WTC11 (cell line): ENCODE results near the gene GATA2.

Source experiments
- ATF1 ChIP-seq: sonication (generic); formaldehyde crosslinking; IDR thresholded peaks from 2 replicates; pipeline ENCODE4 v1.8.1; 2023; ENCODE audit warnings: mild to moderate bottlenecking, moderate library complexity, missing genetic modification reagents
- CBFB ChIP-seq: sonication (generic); formaldehyde crosslinking; IDR thresholded peaks from 2 replicates; pipeline ENCODE4 v1.8.1; 2022; ENCODE audit warnings: mild to moderate bottlenecking, low read depth, missing genetic modification reagents
- CREM ChIP-seq: sonication (generic); formaldehyde crosslinking; IDR thresholded peaks from 2 replicates; pipeline ENCODE4 v1.8.1; 2022; ENCODE audit warnings: mild to moderate bottlenecking, missing genetic modification reagents, moderate library complexity
- NFE2L1 ChIP-seq: sonication (generic); formaldehyde crosslinking; IDR thresholded peaks from 2 replicates; pipeline ENCODE4 v1.8.1; 2023; ENCODE audit warnings: missing genetic modification reagents
- SP1 ChIP-seq: sonication (generic); formaldehyde crosslinking; conservative IDR thresholded peaks from 2 replicates; pipeline ENCODE4 v1.8.1; 2022; ENCODE audit warnings: missing genetic modification reagents
- TCF7 ChIP-seq: sonication (generic); formaldehyde crosslinking; IDR thresholded peaks from 2 replicates; pipeline ENCODE4 v1.8.0; 2022; ENCODE audit warnings: mild to moderate bottlenecking, low read depth, missing genetic modification reagents, moderate library complexity
- TF ChIP-seq, protein P1 (sequence below): sonication (generic); formaldehyde crosslinking; IDR thresholded peaks from 2 replicates; pipeline ENCODE4 v1.8.0; 2022; ENCODE audit warnings: mild to moderate bottlenecking, missing genetic modification reagents
- TF ChIP-seq, protein P2 (sequence below): fragments of 200-600 bp; IDR thresholded peaks from 2 replicates; pipeline ENCODE4 v1.8.0; 2022; ENCODE audit warnings: antibody characterized with exemption
- TF ChIP-seq, protein P3 (sequence below): sonication (generic); formaldehyde crosslinking; conservative IDR thresholded peaks from 2 replicates; pipeline ENCODE4 v1.8.1; 2022; ENCODE audit warnings: mild to moderate bottlenecking, missing genetic modification reagents
- TF ChIP-seq, protein P4 (sequence below): sonication (generic); formaldehyde crosslinking; IDR thresholded peaks from 2 replicates; pipeline ENCODE4 v1.8.1; 2022; ENCODE audit warnings: low read depth, missing genetic modification reagents, borderline replicate concordance
- TF ChIP-seq, protein P5 (sequence below): sonication (generic); formaldehyde crosslinking; IDR thresholded peaks from 2 replicates; pipeline ENCODE4 v1.8.0; 2022; ENCODE audit warnings: mild to moderate bottlenecking, missing genetic modification reagents
- TF ChIP-seq, protein P6 (sequence below): sonication (generic); formaldehyde crosslinking; IDR thresholded peaks from 2 replicates; pipeline ENCODE4 v1.8.0; 2022; ENCODE audit warnings: mild to moderate bottlenecking, missing genetic modification reagents
- TF ChIP-seq, protein P7 (sequence below): sonication (generic); formaldehyde crosslinking; IDR thresholded peaks from 2 replicates; pipeline ENCODE4 v1.8.1; 2023; ENCODE audit warnings: mild to moderate bottlenecking, missing genetic modification reagents, moderate library complexity

DNA sequence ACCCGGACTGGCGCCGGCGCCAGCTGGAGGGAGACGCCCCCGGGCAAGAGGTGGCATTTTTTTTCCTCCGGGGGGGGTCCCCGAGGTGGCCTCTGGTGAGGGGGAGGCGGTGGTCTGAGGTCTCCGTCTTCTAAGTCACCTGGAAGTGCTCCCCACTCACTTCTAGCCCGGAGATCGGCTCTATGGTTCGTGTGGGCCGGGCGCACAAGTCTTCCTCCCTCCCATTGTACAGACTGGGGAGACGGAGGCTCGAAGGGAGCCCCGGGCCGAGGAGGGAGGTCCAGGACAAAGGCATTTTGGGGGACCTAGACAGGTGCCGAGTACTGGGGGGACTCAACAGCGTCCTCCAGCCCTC is 4.4 kb downstream of the GATA2 start:
- TF ChIP-seq CBFB (CRISPR knock-in tag): no peak
- TF ChIP-seq, protein P1, sequence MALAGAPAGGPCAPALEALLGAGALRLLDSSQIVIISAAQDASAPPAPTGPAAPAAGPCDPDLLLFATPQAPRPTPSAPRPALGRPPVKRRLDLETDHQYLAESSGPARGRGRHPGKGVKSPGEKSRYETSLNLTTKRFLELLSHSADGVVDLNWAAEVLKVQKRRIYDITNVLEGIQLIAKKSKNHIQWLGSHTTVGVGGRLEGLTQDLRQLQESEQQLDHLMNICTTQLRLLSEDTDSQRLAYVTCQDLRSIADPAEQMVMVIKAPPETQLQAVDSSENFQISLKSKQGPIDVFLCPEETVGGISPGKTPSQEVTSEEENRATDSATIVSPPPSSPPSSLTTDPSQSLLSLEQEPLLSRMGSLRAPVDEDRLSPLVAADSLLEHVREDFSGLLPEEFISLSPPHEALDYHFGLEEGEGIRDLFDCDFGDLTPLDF (CRISPR knock-in tag): no peak
- TF ChIP-seq, protein P2, sequence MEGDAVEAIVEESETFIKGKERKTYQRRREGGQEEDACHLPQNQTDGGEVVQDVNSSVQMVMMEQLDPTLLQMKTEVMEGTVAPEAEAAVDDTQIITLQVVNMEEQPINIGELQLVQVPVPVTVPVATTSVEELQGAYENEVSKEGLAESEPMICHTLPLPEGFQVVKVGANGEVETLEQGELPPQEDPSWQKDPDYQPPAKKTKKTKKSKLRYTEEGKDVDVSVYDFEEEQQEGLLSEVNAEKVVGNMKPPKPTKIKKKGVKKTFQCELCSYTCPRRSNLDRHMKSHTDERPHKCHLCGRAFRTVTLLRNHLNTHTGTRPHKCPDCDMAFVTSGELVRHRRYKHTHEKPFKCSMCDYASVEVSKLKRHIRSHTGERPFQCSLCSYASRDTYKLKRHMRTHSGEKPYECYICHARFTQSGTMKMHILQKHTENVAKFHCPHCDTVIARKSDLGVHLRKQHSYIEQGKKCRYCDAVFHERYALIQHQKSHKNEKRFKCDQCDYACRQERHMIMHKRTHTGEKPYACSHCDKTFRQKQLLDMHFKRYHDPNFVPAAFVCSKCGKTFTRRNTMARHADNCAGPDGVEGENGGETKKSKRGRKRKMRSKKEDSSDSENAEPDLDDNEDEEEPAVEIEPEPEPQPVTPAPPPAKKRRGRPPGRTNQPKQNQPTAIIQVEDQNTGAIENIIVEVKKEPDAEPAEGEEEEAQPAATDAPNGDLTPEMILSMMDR: no peak
- TF ChIP-seq, protein P3, sequence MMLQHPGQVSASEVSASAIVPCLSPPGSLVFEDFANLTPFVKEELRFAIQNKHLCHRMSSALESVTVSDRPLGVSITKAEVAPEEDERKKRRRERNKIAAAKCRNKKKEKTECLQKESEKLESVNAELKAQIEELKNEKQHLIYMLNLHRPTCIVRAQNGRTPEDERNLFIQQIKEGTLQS (CRISPR knock-in tag): no peak
- TF ChIP-seq, protein P4, sequence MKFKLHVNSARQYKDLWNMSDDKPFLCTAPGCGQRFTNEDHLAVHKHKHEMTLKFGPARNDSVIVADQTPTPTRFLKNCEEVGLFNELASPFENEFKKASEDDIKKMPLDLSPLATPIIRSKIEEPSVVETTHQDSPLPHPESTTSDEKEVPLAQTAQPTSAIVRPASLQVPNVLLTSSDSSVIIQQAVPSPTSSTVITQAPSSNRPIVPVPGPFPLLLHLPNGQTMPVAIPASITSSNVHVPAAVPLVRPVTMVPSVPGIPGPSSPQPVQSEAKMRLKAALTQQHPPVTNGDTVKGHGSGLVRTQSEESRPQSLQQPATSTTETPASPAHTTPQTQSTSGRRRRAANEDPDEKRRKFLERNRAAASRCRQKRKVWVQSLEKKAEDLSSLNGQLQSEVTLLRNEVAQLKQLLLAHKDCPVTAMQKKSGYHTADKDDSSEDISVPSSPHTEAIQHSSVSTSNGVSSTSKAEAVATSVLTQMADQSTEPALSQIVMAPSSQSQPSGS (CRISPR knock-in tag): no peak
- TF ChIP-seq SP1: no peak
- no peak for TF ChIP-seq ATF1 (CRISPR knock-in tag)
- no peak for TF ChIP-seq CREM (CRISPR knock-in tag)
- TF ChIP-seq, protein P5, sequence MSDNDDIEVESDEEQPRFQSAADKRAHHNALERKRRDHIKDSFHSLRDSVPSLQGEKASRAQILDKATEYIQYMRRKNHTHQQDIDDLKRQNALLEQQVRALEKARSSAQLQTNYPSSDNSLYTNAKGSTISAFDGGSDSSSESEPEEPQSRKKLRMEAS (CRISPR knock-in tag): no peak
- TF ChIP-seq, protein P6, sequence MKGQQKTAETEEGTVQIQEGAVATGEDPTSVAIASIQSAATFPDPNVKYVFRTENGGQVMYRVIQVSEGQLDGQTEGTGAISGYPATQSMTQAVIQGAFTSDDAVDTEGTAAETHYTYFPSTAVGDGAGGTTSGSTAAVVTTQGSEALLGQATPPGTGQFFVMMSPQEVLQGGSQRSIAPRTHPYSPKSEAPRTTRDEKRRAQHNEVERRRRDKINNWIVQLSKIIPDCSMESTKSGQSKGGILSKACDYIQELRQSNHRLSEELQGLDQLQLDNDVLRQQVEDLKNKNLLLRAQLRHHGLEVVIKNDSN: no peak
- TF ChIP-seq NFE2L1 (CRISPR knock-in tag): no peak
- TF ChIP-seq TCF7 (CRISPR knock-in tag): no peak
- TF ChIP-seq, protein P7, sequence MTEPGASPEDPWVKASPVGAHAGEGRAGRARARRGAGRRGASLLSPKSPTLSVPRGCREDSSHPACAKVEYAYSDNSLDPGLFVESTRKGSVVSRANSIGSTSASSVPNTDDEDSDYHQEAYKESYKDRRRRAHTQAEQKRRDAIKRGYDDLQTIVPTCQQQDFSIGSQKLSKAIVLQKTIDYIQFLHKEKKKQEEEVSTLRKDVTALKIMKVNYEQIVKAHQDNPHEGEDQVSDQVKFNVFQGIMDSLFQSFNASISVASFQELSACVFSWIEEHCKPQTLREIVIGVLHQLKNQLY (CRISPR knock-in tag): no peak
